Measurements from ENCODE around the gene AVPR2. TPM values are rescaled to one million over a fixed set of nuclear protein-coding genes. Genes with fewer than 3 reads are reported as not detected.

Gene AVPR2
- total RNA-seq, 6 donors from 2014 or later, result 1.2 to 2.8 (median 1.4) TPM; not detected in 3

DNA sequence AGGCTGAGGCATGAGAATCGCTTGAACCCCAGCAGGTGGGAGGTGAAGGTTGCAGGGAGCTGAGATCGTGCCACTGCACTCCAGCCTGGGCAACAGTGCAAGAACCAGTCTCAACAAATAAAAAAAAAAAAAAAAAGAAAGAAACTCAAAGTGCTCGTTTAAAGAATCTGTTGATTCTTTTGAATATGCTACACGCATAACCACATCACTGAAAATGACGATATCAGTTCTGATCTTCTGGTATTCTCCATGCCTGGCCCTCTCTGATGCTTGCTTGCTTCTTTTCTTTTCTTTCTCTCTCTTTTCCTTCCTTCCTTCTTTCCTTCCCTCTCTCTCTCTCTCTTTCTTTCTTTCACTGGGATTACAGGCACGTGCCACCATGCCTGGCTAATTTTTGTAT is 7.3 kb downstream of the AVPR2 start:
- H3K27ac ChIP-seq, result no peak overlapping the region
- WGBS, 2 donors, result 84 to 92% methylated on average over 6 of the region's 6 CpGs
- no peak for DNase-seq
- TF ChIP-seq POLR2AphosphoS5 (IDR thresholded peaks at IDR 0.05) (no peak), POLR2A (IDR thresholded peaks at IDR 0.05) (no peak), EP300 (IDR thresholded peaks at IDR 0.05) (no peak)
- TF ChIP-seq, protein P1, sequence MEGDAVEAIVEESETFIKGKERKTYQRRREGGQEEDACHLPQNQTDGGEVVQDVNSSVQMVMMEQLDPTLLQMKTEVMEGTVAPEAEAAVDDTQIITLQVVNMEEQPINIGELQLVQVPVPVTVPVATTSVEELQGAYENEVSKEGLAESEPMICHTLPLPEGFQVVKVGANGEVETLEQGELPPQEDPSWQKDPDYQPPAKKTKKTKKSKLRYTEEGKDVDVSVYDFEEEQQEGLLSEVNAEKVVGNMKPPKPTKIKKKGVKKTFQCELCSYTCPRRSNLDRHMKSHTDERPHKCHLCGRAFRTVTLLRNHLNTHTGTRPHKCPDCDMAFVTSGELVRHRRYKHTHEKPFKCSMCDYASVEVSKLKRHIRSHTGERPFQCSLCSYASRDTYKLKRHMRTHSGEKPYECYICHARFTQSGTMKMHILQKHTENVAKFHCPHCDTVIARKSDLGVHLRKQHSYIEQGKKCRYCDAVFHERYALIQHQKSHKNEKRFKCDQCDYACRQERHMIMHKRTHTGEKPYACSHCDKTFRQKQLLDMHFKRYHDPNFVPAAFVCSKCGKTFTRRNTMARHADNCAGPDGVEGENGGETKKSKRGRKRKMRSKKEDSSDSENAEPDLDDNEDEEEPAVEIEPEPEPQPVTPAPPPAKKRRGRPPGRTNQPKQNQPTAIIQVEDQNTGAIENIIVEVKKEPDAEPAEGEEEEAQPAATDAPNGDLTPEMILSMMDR (IDR thresholded peaks at IDR 0.05), result no peak
- H3K4me3 ChIP-seq, result no peak overlapping the region
- ATAC-seq (ENCODE audit: low FRiP score in 2 of 2), result no peak
- H3K9me3 ChIP-seq, result no peaks in the 10 kb centered on the region
- H3K36me3 ChIP-seq, result peaks cover 0 to 36% (median 3%) of the 10 kb centered on the region in 4 donors
- H3K27me3 ChIP-seq, result no peaks in the 10 kb centered on the region
- H3K4me1 ChIP-seq, result no peaks in the 10 kb centered on the region

DNA sequence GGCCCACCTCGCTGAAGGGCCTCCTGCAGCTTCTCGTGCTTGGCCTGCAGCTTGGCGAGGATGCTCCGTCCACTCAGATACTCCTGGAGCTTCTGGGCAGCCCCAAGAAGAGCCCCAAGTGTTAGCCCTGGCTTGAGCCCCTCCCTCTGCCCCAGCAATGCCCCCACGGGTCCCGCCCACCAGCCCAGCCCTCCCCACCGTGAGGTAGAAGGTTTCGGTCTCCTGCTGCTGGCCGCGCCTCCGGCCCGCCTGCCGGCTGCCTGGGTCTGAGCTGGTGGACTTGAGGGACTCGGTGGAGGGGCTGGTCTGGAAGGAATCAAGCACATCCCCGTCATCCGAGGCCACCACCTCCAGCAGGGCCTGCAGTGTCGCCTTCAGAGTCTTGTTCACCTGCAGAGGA is 8.7 kb downstream of the AVPR2 start:
- Histone ChIP-seq H3K9me3 (no peaks in the 10 kb centered on the region), H3K27ac (no peak overlapping the region), H3K4me3 (no peak overlapping the region), H3K4me1 (no peaks in the 10 kb centered on the region), H3K27me3 (no peaks in the 10 kb centered on the region), H3K36me3 (peaks cover 0 to 38% (median 3%) of the 10 kb centered on the region in 4 donors)
- no peak for ATAC-seq (ENCODE audit: low FRiP score in 2 of 2)
- DNase-seq, result peak in 1 of 2 donors; percentile 34
- TF ChIP-seq, protein P1 (IDR thresholded peaks at IDR 0.05), result no peak
- TF ChIP-seq POLR2AphosphoS5 (IDR thresholded peaks at IDR 0.05) (no peak), EP300 (IDR thresholded peaks at IDR 0.05) (no peak), POLR2A (IDR thresholded peaks at IDR 0.05) (no peak)
- WGBS, 2 donors, result 87% methylated on average over 16 of the region's 17 CpGs; no CpG with 5 or more reads in 1 of the 2 donors

DNA sequence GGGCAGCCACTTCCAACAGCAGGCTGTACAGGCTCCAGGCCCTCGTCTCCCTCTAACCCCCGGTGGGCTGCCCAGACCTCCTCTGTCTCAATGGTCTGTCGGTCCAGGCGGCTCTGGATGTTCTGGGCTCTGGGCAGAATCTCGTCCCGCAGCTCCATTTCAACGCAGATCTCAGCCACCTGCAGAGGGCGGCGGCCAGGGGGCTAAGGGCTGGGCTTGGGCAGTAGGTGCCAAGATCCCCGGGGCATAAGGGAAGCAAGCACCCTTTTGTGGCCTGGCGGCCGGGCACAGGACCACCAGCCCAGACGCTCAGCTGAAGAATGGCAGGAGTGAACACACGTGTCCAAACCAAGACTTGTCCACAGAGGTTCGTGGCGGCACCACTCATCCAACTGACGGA is 9.2 kb downstream of the AVPR2 start:
- Histone ChIP-seq H3K4me3 (no peak overlapping the region), H3K27me3 (no peaks in the 10 kb centered on the region), H3K27ac (no peak overlapping the region), H3K9me3 (no peaks in the 10 kb centered on the region), H3K36me3 (peaks cover 0 to 41% (median 4%) of the 10 kb centered on the region in 4 donors), H3K4me1 (no peaks in the 10 kb centered on the region)
- no peak for ATAC-seq (ENCODE audit: low FRiP score in 2 of 2)
- TF ChIP-seq EP300 (IDR thresholded peaks at IDR 0.05) (no peak), POLR2AphosphoS5 (IDR thresholded peaks at IDR 0.05) (no peak), POLR2A (IDR thresholded peaks at IDR 0.05) (no peak)
- TF ChIP-seq, protein P1 (IDR thresholded peaks at IDR 0.05), result no peak
- DNase-seq, result peak in 1 of 2 donors; percentile 27
- WGBS, 2 donors, result 90 to 96% methylated on average over 4 to 17 of the region's 17 CpGs

DNA sequence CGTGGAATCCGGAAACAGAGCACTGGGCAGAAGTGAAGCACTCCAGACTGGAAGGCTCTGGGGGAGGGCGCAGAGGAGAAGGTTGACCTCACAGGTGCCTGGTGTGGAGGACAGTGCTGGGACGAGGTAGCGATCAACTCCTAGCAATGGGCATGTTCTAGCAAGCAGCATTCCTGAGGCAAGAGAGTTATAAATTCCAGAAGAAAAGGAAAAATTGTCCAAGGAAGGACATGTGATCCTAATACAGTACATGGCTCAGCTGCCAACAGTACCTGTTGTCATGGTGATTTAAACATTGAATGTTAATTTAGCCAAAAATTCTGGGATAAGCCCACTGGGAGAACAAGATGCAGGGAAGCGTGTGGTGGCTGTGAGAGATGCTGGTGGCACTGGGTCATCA is 13.4 kb downstream of the AVPR2 start:
- ATAC-seq (ENCODE audit: low FRiP score in 2 of 2) (no peak), DNase-seq (no peak)
- Histone ChIP-seq H3K4me3 (no peak overlapping the region), H3K9me3 (no peaks in the 10 kb centered on the region), H3K27ac (no peak overlapping the region), H3K4me1 (peaks cover 0 to 22% (median 13%) of the 10 kb centered on the region in 4 donors), H3K27me3 (peaks cover 0 to 8% (median 0%) of the 10 kb centered on the region in 4 donors), H3K36me3 (peaks cover 0 to 15% (median 4%) of the 10 kb centered on the region in 4 donors)
- 83% methylated on average over 6 of the region's 6 CpGs for WGBS, 2 donors
- TF ChIP-seq POLR2A (IDR thresholded peaks at IDR 0.05) (no peak), EP300 (IDR thresholded peaks at IDR 0.05) (no peak), POLR2AphosphoS5 (IDR thresholded peaks at IDR 0.05) (no peak)
- TF ChIP-seq, protein P1 (IDR thresholded peaks at IDR 0.05), result no peak

DNA sequence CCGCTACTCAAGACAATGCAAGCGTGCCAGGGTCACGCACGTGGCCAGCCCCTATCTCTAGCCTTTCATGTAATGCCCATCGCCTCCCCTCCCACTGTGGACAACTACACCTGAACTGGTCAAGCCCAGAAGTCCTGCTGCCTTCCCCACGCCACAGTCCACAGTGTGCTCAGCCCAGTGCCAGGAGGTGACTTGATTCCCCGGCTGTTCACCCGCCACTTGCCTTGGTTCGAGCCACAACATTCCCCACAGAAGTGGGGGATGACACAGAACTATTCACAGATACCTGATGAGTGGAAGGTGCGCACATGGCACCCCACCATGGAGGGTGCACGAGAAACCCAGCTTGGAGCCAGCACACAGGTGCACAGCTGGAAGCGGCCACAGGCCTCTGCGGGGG is 14.8 kb downstream of the AVPR2 start:
- no peak overlapping the region for H3K27ac ChIP-seq
- TF ChIP-seq POLR2AphosphoS5 (IDR thresholded peaks at IDR 0.05) (no peak), POLR2A (IDR thresholded peaks at IDR 0.05) (no peak), EP300 (IDR thresholded peaks at IDR 0.05) (no peak)
- TF ChIP-seq, protein P1 (IDR thresholded peaks at IDR 0.05), result no peak
- peaks cover 10 to 36% (median 22%) of the 10 kb centered on the region in 4 donors for H3K4me1 ChIP-seq
- H3K4me3 ChIP-seq, result no peak overlapping the region
- no peaks in the 10 kb centered on the region for H3K9me3 ChIP-seq
- H3K36me3 ChIP-seq, result peaks cover 0 to 7% (median 2%) of the 10 kb centered on the region in 4 donors
- peaks cover 0 to 8% (median 0%) of the 10 kb centered on the region in 4 donors for H3K27me3 ChIP-seq
- 87% methylated on average over 7 to 13 of the region's 13 CpGs for WGBS, 2 donors
- DNase-seq (no peak), ATAC-seq (ENCODE audit: low FRiP score in 2 of 2) (no peak)

Measured in upper lobe of left lung (tissue), 6 donors.